GM19395 (cell line): ENCODE data around the gene USP10.
A peak's percentile ranks its signal among the peaks of the same experiment; 100 is the strongest.
"Not testable (repeated sequence)": the region's sequence is repeated elsewhere in the genome, so short reads cannot be mapped to it uniquely, and the experiment has no call there.

Source experiments
- ATAC-seq: cut with Tn5 transposase; IDR thresholded peaks from one replicate; pipeline ENCODE4 v1.9.1; 2021; ENCODE audit warnings: mild to moderate bottlenecking, moderate library complexity; ENCODE audit not compliant: unreplicated experiment

USP10 gene

DNA sequence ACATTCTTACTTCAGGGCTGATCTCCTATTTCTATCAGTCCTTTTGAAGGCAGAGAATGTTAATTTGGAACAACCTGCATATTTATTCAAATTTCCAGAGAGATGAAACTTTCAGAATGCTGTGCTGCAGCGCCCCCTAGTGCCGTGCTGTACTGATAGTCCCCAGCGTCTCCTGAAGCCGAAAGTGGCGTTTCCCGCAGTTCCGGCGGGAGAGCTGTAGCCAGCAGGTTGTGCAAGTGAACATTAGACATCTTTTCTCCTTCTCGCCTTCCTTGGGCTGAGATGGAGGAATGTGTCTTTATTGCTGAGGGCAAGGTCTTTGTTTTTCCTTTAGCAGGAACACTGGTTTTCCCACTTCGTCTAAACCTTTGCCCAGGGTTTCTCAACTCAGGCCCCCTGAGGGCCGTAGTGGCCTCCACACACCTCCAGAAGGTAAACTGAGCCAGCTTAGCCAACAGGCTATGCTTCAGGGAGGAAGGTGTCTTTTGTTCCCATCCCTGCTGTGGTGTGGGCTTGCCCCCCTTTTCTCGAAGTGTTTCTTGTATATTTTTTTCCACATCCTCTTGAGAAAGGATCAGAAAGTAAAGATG, 26.4 kb downstream of the USP10 start:
- ATAC-seq, result peak; percentile 45

- peak; percentile 21 for ATAC-seq
Observed at GRCh38 chr16:84726669-84727467, 27.1 kb downstream of the USP10 start.

DNA sequence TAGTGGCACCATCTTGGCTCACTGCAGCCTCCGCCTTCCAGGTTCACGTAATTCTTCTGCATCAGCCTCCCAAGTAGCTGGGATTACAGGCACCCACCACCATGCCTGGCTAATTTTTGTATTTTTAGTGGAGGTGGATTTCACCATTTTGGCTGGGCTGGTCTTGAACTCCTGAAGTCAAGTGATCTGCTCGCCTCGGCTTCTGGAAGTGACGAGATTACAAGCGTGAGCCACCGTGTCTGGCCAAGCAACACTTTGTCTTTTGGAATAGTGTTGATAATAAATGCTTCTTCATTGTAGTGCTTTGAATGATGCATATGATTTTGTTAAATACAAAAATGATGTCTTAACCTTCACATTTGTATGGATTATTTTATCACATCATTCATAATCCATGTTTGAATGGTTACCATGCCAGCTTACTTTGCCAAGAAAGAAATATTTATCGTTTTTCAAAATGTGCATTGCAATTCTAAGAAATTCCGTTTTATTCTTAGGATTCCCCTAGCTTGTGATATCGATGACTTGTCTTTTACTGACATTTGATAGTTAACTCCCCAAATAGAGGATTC, 29.1 kb downstream of the USP10 start:
- ATAC-seq, result no peak

DNA sequence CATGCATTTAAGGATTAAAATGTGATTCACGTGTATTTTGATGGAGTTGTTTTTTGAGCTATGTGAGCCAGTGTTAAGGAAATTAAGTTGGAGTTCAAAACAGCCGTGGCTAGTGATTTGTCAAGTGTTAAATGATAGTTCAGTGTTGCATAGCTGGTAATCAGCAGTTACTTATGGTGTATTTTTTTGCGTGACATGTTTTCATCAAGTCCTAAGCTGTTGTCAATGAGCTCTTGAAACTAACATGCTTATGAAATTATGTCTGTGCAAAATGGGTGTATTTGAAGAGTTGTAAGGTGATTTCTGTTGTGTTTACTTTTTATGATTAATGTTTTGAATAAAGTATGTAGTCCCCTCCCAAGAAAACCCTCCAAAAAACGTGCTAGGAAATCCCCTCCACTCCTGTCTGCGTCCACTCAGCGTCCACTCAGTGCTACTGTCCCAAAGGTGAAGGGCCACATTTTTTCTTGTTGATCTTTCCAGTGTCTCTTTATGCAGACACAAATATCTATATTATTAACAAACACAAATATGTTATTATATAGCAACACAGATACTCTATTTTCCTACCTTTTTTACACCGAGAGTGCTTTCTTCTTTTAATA, 30.0 kb downstream of the USP10 start:
- no peak for ATAC-seq

DNA sequence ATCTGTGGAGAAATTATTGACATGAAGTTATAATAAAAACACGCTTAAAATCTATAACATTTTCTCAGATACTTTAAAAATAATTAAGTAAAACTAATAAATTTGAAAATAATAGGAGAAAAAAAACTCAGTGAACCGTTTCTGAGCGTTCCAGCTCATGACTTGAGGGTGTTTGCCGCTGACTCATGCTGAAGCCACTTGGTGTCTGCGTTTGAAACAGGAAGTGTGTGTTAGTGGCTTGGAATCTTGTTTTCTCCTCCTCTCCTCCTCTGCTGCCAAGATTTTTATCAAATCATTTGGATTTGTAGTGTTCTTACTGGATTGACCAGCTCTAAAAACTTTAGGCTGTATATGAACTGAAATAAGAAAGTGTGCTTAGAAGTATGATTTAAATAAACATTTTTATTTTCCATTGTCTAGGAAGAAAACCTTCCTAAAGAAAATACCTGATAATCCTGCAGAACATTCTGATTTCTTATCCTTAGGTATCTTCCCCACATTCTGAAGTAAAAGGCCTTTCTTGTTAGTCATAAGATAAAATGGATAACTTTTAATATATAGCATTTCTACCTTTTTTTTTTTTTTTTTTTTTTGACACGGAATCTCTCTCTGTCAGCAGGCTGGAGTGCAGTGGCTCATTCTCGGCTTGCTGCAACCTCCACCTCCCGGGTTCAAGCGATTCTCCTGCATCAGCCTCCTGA, 30.8 kb downstream of the USP10 start:
- no peak for ATAC-seq

GRCh38 chr16:84732332-84732673, 32.5 kb downstream of the USP10 start:
- ATAC-seq, result not testable (repeated sequence)

- ATAC-seq, result no peak
Observed at GRCh38 chr16:84732674-84733352, 33.0 kb downstream of the USP10 start.

GRCh38 chr16:84735849-84736586, 36.2 kb downstream of the USP10 start:
- no peak for ATAC-seq

DNA sequence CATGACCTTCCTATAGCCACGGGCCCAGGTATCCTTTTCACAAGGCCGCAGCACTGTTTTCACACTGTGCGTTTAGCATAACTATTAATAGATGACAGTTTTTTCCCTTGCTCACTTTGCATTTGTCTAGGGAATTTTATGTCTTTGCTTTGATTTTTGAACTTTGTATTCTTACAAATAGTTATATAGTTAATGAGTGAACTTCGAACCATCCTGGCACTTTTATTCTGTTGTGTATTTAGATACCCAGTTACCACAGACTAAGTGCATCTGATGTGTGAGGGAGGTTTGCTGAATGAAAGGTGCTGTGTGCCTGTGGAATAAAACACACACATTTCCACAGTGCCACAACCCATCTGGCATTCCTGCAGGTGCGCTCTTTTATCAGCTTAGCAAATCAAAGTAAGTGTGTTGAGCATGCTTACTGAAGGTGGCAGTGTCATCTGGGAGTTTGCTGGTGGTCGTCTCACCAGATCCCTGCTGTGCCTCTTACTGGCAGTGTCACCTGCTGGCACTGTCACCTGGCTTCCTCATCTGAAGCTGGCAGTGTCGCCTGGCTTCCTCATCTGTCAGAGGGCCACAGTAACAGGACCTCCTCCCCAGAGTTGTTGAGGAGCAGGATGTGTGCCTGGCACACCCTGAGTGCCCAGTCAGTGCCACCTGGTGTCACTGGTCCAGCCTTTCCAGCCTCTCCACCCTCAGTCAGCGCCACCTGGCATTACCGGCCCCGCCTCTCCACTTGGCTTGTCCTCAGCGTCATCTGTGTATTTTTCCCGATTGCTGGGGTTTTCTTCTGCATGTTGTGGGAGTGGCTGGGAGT, 37.6 kb downstream of the USP10 start:
- ATAC-seq, result no peak

DNA sequence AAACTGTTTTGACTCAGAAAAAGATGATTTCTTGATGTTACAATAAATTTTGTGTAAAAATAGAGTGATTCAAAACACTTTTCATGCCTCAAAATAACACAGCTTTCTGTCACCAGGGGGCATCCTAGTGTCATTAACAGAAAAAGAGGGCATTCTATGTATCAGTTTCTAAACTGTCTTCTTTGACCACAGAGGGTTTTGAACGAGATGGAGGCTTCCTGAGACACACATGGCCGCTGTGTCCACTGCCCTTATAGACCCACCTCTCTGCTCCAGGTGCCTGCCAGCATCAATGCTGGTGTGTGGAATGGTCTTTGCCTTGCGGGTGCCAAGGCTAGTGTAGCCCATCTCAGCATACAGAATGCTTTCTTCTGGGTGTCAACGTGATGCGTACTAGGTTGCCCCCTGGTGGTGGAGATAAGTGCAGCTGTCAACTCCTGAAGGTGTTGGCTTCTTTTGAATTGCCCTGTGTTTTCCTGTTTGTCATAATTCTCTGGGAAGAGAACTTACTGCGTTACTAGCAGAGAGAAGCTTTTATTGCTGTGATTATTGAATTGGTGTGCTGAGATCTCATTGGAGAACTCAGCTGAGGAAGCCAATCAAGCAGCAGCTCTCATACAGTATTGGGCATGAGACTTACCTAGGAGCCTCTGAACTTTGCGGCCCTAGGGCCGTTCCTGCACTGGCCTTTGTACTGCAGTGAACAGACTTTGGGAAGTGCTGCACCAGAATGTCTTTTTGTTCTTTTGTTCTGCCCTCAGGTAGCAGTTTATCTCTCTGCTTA, 38.6 kb downstream of the USP10 start:
- ATAC-seq, result peak; percentile 78

- no peak for ATAC-seq
Observed at GRCh38 chr16:84739349-84740124, 39.7 kb downstream of the USP10 start.

- no peak for ATAC-seq
Observed at GRCh38 chr16:84740596-84741116, 40.9 kb downstream of the USP10 start.

GRCh38 chr16:84741340-84741830, 41.6 kb downstream of the USP10 start:
- no peak for ATAC-seq

DNA sequence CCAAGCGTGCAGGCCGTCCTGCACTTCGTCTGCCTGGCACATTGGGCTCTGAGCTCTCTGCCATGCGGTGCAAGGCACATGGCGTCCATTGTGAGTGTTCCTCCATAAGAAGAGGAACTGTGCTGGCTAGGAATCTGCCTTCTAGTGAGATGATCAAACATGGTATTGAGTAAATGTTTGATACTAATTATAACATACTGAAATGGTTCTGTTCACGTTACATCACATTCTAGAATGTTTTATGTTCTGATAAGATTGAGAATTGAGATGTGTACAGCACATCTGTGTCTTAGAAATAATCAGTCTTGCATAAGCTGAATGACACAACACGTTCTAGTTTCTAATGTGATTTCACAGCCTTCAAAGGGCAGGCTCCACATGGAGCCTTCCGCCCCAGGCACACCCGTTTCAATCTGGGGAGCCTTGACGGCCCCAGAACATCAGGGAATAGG, 42.9 kb downstream of the USP10 start:
- no peak for ATAC-seq

DNA sequence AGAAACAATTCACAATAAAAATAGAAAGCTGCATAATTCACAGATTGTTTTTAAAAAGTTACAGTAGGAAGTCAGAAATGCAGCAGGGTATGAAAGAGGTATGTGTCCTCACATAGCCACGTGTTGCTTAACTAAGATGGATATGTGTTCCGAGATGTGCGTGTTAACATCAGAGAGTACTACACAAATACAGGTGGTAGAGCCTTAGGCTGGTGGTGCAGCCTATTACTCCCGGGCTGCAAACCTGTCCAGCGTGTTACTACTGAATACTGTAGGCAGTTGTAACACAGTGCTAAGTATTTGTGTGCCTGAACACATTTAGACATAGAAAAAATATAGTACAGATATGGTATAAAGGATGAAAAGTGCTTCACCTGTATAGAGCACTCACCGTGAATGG, 46.4 kb downstream of the USP10 start:
- no peak for ATAC-seq

GRCh38 chr16:84746875-84747274, 47.1 kb downstream of the USP10 start:
- ATAC-seq, result no peak

GRCh38 chr16:84748247-84748646, 48.4 kb downstream of the USP10 start:
- ATAC-seq, result not testable (repeated sequence)
